Liver (tissue), 3 donors: ENCODE results near the gene CWC25.

Source experiments
- JUND ChIP-seq, 2 donors: IDR thresholded peaks; 2 replicates each; pipeline ENCODE4 v1.6.1; 2016; ENCODE audit warnings: antibody characterized with exemption in 2 of 2
- TAF1 ChIP-seq: conservative IDR thresholded peaks from 2 replicates; pipeline ENCODE4 v1.6.1; 2016; ENCODE audit warnings: antibody characterized with exemption, mild to moderate bottlenecking
- YY1 ChIP-seq: IDR thresholded peaks from 2 replicates; pipeline ENCODE4 v1.6.1; 2016; ENCODE audit warnings: antibody characterized with exemption, mild to moderate bottlenecking
- TF ChIP-seq, protein P1 (sequence below): fragments of 150-350 bp; IDR thresholded peaks from 2 replicates; pipeline ENCODE4 v1.5.1; 2017; ENCODE audit warnings: improper control_type of control experiment, low read depth, low read length; ENCODE audit not compliant: missing input control
- donor health status: healthy.
- donor health status: healthy.

DNA sequence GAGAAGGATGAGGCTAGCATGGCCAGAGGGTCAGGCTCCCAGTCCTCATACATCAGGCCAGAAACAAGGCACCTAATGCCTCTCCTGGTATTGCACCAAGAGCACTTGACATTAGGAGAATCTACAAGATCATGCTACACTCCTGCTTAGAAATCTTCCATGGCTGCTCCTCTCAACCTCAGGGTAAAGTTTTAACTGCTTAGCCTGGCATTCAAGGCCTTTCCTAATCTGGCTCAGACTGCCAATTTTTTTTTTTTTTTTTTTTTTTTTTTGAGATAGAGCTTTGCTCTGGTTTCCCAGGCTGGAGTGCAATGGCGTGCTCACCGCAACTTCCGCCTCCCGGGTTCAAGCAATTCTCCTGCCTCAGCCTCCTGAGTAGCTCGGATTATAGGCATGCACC, 34.0 kb downstream of the CWC25 start:
- TF ChIP-seq, protein P1, sequence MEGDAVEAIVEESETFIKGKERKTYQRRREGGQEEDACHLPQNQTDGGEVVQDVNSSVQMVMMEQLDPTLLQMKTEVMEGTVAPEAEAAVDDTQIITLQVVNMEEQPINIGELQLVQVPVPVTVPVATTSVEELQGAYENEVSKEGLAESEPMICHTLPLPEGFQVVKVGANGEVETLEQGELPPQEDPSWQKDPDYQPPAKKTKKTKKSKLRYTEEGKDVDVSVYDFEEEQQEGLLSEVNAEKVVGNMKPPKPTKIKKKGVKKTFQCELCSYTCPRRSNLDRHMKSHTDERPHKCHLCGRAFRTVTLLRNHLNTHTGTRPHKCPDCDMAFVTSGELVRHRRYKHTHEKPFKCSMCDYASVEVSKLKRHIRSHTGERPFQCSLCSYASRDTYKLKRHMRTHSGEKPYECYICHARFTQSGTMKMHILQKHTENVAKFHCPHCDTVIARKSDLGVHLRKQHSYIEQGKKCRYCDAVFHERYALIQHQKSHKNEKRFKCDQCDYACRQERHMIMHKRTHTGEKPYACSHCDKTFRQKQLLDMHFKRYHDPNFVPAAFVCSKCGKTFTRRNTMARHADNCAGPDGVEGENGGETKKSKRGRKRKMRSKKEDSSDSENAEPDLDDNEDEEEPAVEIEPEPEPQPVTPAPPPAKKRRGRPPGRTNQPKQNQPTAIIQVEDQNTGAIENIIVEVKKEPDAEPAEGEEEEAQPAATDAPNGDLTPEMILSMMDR: no peak
- no peak for TF ChIP-seq JUND (IDR thresholded peaks at IDR 0.05)
- no peak for TF ChIP-seq YY1
- no peak for TF ChIP-seq TAF1
